OCI-LY1 (cell line): Measurements from ENCODE around the gene MAGI1.

ENCODE experiments used
- H2AFZ ChIP-seq: fragments of 200-600 bp; sonication (generic), shearing (Covaris generic); 2 replicates; pipeline ENCODE4 v1.6.0; 2014; ENCODE audit warnings: antibody characterized with exemption, mild to moderate bottlenecking, low read length
- H3F3A ChIP-seq: fragments of 200-600 bp; sonication (generic), shearing (Covaris generic); 2 replicates; pipeline ENCODE4 v1.6.0; 2014; ENCODE audit warnings: mild to moderate bottlenecking, antibody characterized with exemption, low read length, moderate library complexity; ENCODE audit not compliant: insufficient read depth
- H3K27ac ChIP-seq: fragments of 200-600 bp; sonication (generic); 2 replicates; pipeline ENCODE4 v1.5.1; 2014; ENCODE audit warnings: low read length, mixed run types, mild to moderate bottlenecking, low read depth; ENCODE audit not compliant: poor library complexity, severe bottlenecking
- H3K27me3 ChIP-seq: fragments of 200-600 bp; sonication (generic); 2 replicates; pipeline ENCODE4 v1.6.0; 2014; ENCODE audit warnings: antibody characterized with exemption, mild to moderate bottlenecking, low read length, moderate library complexity; ENCODE audit not compliant: insufficient read depth
- H3K36me3 ChIP-seq: fragments of 200-600 bp; sonication (generic); 2 replicates; pipeline ENCODE4 v1.6.1; 2014; ENCODE audit warnings: mild to moderate bottlenecking, antibody characterized with exemption, low read length, moderate library complexity, mixed read lengths; ENCODE audit not compliant: insufficient read depth
- H3K4me1 ChIP-seq: fragments of 200-600 bp; sonication (generic); 2 replicates; pipeline ENCODE4 v1.5.1; 2014; ENCODE audit warnings: mild to moderate bottlenecking, low read length, moderate library complexity; ENCODE audit not compliant: insufficient read depth, severe bottlenecking
- H3K4me2 ChIP-seq: fragments of 200-600 bp; sonication (generic), shearing (Covaris generic); 2 replicates; pipeline ENCODE4 v1.6.1; 2014; ENCODE audit warnings: low read length
- H3K4me3 ChIP-seq: fragments of 200-600 bp; sonication (generic); 2 replicates; pipeline ENCODE4 v1.5.1; 2014; ENCODE audit warnings: low read length, low read depth, mild to moderate bottlenecking, mixed read lengths; ENCODE audit not compliant: poor library complexity, severe bottlenecking
- H3K79me2 ChIP-seq: fragments of 200-600 bp; shearing (Covaris generic); 2 replicates; pipeline ENCODE4 v1.6.1; 2016; ENCODE audit warnings: mixed run types, low read length, mixed read lengths; ENCODE audit not compliant: insufficient read depth
- H3K9ac ChIP-seq: fragments of 200-600 bp; sonication (generic), shearing (Covaris generic); 2 replicates; pipeline ENCODE4 v1.6.1; 2014; ENCODE audit warnings: mild to moderate bottlenecking, low read length, mixed read lengths
- H3K9me2 ChIP-seq: fragments of 200-600 bp; sonication (generic), shearing (Covaris generic); 2 replicates; pipeline ENCODE4 v1.6.1; 2014; ENCODE audit warnings: low read depth, mild to moderate bottlenecking, low read length, mixed read lengths
- H3K9me3 ChIP-seq: fragments of 200-600 bp; shearing (Covaris generic); 2 replicates; pipeline ENCODE4 v1.6.1; 2014; ENCODE audit warnings: low read length, mixed read lengths
- H4K20me1 ChIP-seq: fragments of 200-600 bp; sonication (generic), shearing (Covaris generic); 2 replicates; pipeline ENCODE4 v1.6.0; 2016; ENCODE audit warnings: mild to moderate bottlenecking, low read length; ENCODE audit not compliant: insufficient read depth
- EZH2 ChIP-seq: fragments of 200-600 bp; sonication (generic), shearing (Covaris generic); IDR thresholded peaks from 2 replicates; pipeline ENCODE4 v1.8.0; 2017; ENCODE audit warnings: borderline replicate concordance, mixed run types, mild to moderate bottlenecking, antibody characterized with exemption, low read length, moderate library complexity, mixed read lengths
- TF ChIP-seq, protein P1 (sequence below): fragments of 200-600 bp; sonication (generic), shearing (Covaris generic); IDR thresholded peaks from 2 replicates; pipeline ENCODE4 v1.5.1; 2017; ENCODE audit warnings: mild to moderate bottlenecking, antibody characterized with exemption, low read length, moderate library complexity, mixed read lengths

Gene MAGI1

DNA sequence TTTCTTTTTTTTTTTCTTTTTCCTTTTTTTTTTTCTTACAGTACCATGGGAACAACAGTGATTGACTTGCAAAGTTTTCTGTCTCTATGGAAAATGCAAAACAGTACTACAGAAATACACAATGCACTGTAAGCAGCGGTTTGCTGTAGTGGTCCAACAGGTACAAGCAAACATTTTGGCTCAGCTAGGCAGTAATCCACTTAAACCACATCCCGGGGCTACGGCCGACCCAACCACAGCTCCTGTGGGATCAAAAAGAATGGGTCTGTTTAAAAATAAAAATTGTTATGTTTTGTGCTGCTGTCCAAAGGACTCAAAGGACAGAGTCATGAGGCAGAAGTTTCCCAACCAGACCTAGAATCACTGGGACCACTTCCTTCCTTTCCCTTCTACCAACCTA, 683.8 kb downstream of the MAGI1 start:
- Histone ChIP-seq H3K9me2 (no peaks in the 10 kb centered on the region), H3K9me3 (no peaks in the 10 kb centered on the region), H3K4me3 (no peak overlapping the region), H3K27ac (no peak overlapping the region), H3K9ac (no peak overlapping the region), H3K27me3 (no peaks in the 10 kb centered on the region), H3F3A (no peaks in the 10 kb centered on the region), H3K36me3 (no peaks in the 10 kb centered on the region), H3K79me2 (no peaks in the 10 kb centered on the region), H3K4me2 (no peak overlapping the region), H3K4me1 (no peaks in the 10 kb centered on the region), H4K20me1 (no peaks in the 10 kb centered on the region), H2AFZ (no peak overlapping the region)
- no peak for TF ChIP-seq EZH2
- TF ChIP-seq, protein P1, sequence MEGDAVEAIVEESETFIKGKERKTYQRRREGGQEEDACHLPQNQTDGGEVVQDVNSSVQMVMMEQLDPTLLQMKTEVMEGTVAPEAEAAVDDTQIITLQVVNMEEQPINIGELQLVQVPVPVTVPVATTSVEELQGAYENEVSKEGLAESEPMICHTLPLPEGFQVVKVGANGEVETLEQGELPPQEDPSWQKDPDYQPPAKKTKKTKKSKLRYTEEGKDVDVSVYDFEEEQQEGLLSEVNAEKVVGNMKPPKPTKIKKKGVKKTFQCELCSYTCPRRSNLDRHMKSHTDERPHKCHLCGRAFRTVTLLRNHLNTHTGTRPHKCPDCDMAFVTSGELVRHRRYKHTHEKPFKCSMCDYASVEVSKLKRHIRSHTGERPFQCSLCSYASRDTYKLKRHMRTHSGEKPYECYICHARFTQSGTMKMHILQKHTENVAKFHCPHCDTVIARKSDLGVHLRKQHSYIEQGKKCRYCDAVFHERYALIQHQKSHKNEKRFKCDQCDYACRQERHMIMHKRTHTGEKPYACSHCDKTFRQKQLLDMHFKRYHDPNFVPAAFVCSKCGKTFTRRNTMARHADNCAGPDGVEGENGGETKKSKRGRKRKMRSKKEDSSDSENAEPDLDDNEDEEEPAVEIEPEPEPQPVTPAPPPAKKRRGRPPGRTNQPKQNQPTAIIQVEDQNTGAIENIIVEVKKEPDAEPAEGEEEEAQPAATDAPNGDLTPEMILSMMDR, result no peak

DNA sequence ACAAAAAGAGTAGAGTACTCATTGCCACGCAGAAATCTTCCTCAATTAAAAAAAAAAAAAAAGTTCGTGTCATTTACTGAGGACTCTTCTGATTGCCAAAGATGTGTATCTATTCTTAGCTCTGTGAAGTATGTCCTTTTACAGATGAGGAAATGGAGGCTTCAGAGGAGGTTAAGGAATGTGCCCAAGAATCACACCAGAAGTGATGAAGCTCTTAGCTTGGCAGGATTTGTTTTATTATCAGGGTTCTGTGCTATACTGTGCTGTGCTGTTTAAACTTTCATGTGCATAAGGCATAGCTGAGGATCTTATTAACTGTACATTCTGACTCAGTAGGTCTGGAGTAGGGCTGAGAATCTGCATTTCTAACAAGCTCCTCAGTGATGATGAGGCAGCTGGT, 685.8 kb downstream of the MAGI1 start:
- H3K4me1 ChIP-seq, result no peaks in the 10 kb centered on the region
- H2AFZ ChIP-seq, result no peak overlapping the region
- no peaks in the 10 kb centered on the region for H3K79me2 ChIP-seq
- H3K9me2 ChIP-seq, result no peaks in the 10 kb centered on the region
- H3K9me3 ChIP-seq, result no peaks in the 10 kb centered on the region
- H3K9ac ChIP-seq, result no peak overlapping the region
- H4K20me1 ChIP-seq, result no peaks in the 10 kb centered on the region
- H3F3A ChIP-seq, result no peaks in the 10 kb centered on the region
- H3K4me3 ChIP-seq, result no peak overlapping the region
- no peak overlapping the region for H3K4me2 ChIP-seq
- no peaks in the 10 kb centered on the region for H3K36me3 ChIP-seq
- TF ChIP-seq, protein P1, result no peak
- no peak for TF ChIP-seq EZH2
- H3K27me3 ChIP-seq, result no peaks in the 10 kb centered on the region
- H3K27ac ChIP-seq, result no peak overlapping the region

GRCh38 chr3:65351753-65352152, 687.0 kb downstream of the MAGI1 start:
- Histone ChIP-seq H3K9ac (no peak overlapping the region), H3K27ac (no peak overlapping the region), H3K4me2 (no peak overlapping the region), H3K9me2 (no peaks in the 10 kb centered on the region), H3K9me3 (no peaks in the 10 kb centered on the region), H2AFZ (no peak overlapping the region), H3K27me3 (no peaks in the 10 kb centered on the region), H4K20me1 (no peaks in the 10 kb centered on the region), H3K4me3 (no peak overlapping the region), H3K79me2 (no peaks in the 10 kb centered on the region), H3F3A (no peaks in the 10 kb centered on the region), H3K36me3 (no peaks in the 10 kb centered on the region), H3K4me1 (no peaks in the 10 kb centered on the region)
- no peak for TF ChIP-seq EZH2
- TF ChIP-seq, protein P1, result no peak
